GM12878 (cell line): ENCODE data around the gene LRP1B. TPM values are rescaled to one million over a fixed set of nuclear protein-coding genes. Genes with fewer than 3 reads are reported as not detected.

Experiments
- ATAC-seq: fragments of 200-7000 bp; cut with Tn5 transposase; 3 replicates; pipeline ENCODE4 v1.9.1; 2020; ENCODE audit warnings: mild to moderate bottlenecking, moderate library complexity
- BruUV-seq: library from RNA; stranded (reverse); fragments of 400-500 nt; replicated peaks from 2 replicates; lab custom pipeline; 2021; lab: Mats Ljungman, UMichigan
- CTCF ChIA-PET: fragments of 300-600 bp; sonication (Branson Sonifier 250); formaldehyde crosslinking; extraction: SDS; loops from one replicate; lab custom pipeline; 2021; ENCODE audit warnings: inconsistent platforms; lab: Yijun Ruan, JAX
- POLR2A ChIA-PET: fragments of 350-600 bp; formaldehyde crosslinking; extraction: SDS; loops from one replicate; lab custom pipeline; 2021; ENCODE audit warnings: inconsistent platforms; lab: Charles Lee
- RAD21 ChIA-PET: fragments of 300-600 bp; sonication (Branson Sonifier 250); formaldehyde crosslinking; loops from one replicate; lab custom pipeline; 2023; ENCODE audit warnings: antibody characterized with exemption; ENCODE audit not compliant: unreplicated experiment; lab: Charles Lee
- SMC1A ChIA-PET: fragments of 300-600 bp; sonication (Branson Sonifier 250); formaldehyde crosslinking; loops from one replicate; lab custom pipeline; 2023; ENCODE audit not compliant: unreplicated experiment, uncharacterized antibody; lab: Charles Lee
- DNase-seq: peaks from one replicate; pipeline ENCODE4 v3.0.0-alpha.2; 2011; ENCODE audit warnings: low read depth, low spot score
- FAIRE-seq: peaks from 3 replicates; lab custom pipeline; 2011; peaks lifted over from hg19 to GRCh38; lab: Jason Lieb, UNC
- H2AFZ ChIP-seq: 2 replicates; pipeline ENCODE4 v1.6.0; 2011; ENCODE audit warnings: low read depth, low read length, control low read depth; ENCODE audit not compliant: control insufficient read depth
- H3K27ac ChIP-seq: 2 replicates; pipeline ENCODE4 v1.5.1; 2011; ENCODE audit warnings: control low read depth; ENCODE audit not compliant: control insufficient read depth, insufficient read depth
- H3K27me3 ChIP-seq, 2 experiments: replicated peaks in 1 of 2; 2 replicates each; pipeline versions ENCODE4 v1.6.0 to v1.6.1; 2011; ENCODE audit warnings: low read length in 1 of 2; ENCODE audit not compliant: control insufficient read depth in 2 of 2, insufficient read depth in 2 of 2
- H3K36me3 ChIP-seq, 2 experiments: 2 replicates each; pipeline ENCODE4 v1.5.1; 2011; ENCODE audit warnings: low read length in 1 of 2; ENCODE audit not compliant: control insufficient read depth in 2 of 2, insufficient read depth in 2 of 2
- H3K4me1 ChIP-seq: 2 replicates; pipeline ENCODE4 v1.6.1; 2011; ENCODE audit warnings: mild to moderate bottlenecking, low read length, moderate library complexity, mixed read lengths; ENCODE audit not compliant: control insufficient read depth, insufficient read depth
- H3K4me2 ChIP-seq: 2 replicates; pipeline ENCODE4 v1.6.0; 2011; ENCODE audit warnings: control low read depth; ENCODE audit not compliant: control insufficient read depth, insufficient read depth
- H3K4me3 ChIP-seq: fragments of 200-600 bp; sonication (generic); 2 replicates; pipeline ENCODE4 v1.5.1; 2016
- H3K79me2 ChIP-seq: 2 replicates; pipeline ENCODE4 v1.6.0; 2011; ENCODE audit warnings: low read length; ENCODE audit not compliant: control insufficient read depth, insufficient read depth
- H3K9ac ChIP-seq: 2 replicates; pipeline ENCODE4 v1.8.0; 2011; ENCODE audit warnings: low read length, control low read depth, mixed read lengths; ENCODE audit not compliant: control insufficient read depth, insufficient read depth
- H3K9me3 ChIP-seq: replicated peaks from 3 replicates; pipeline ENCODE4 v1.5.1; 2011; ENCODE audit warnings: mild to moderate bottlenecking, low read length; ENCODE audit not compliant: control insufficient read depth, insufficient read depth
- H4K20me1 ChIP-seq: 2 replicates; pipeline ENCODE4 v1.6.0; 2011; ENCODE audit not compliant: control insufficient read depth, insufficient read depth
- CHD1 ChIP-seq: IDR thresholded peaks from 2 replicates; pipeline ENCODE4 v1.6.1; 2012; ENCODE audit warnings: low read depth, low read length, improper control_type of control experiment
- EZH2 ChIP-seq: IDR thresholded peaks from 2 replicates; pipeline ENCODE4 v1.6.1; 2012; ENCODE audit warnings: low read depth, mild to moderate bottlenecking, control low read depth, inconsistent platforms, low read length, borderline replicate concordance; ENCODE audit not compliant: control insufficient read depth
- KDM1A ChIP-seq: fragments of 200-600 bp; sonication (generic); IDR thresholded peaks from 2 replicates; pipeline ENCODE4 v1.6.1; 2016; ENCODE audit warnings: borderline replicate concordance
- LARP7 ChIP-seq: fragments of 450-650 bp; IDR thresholded peaks from 2 replicates; pipeline ENCODE4 v1.6.1; 2017; ENCODE audit warnings: mild to moderate bottlenecking
- PAX5 ChIP-seq: IDR thresholded peaks from 2 replicates; pipeline ENCODE4 v1.6.1; 2011; ENCODE audit warnings: low read depth, low read length, borderline replicate concordance
- SUZ12 ChIP-seq: fragments of 200-600 bp; sonication (generic); IDR thresholded peaks from one replicate; pipeline ENCODE4 v1.6.1; 2018; ENCODE audit warnings: antibody characterized with exemption, mild to moderate bottlenecking; ENCODE audit not compliant: unreplicated experiment
- TAF1 ChIP-seq: IDR thresholded peaks from 2 replicates; pipeline ENCODE4 v1.6.1; 2011; ENCODE audit warnings: mild to moderate bottlenecking, low read depth, low read length, borderline replicate concordance
- TARDBP ChIP-seq: IDR thresholded peaks from 2 replicates; pipeline ENCODE4 v1.6.1; 2016; ENCODE audit warnings: borderline replicate concordance
- ZBTB4 ChIP-seq: fragments of 450-650 bp; formaldehyde crosslinking; IDR thresholded peaks from 2 replicates; pipeline ENCODE4 v1.4.0; 2022; ENCODE audit warnings: mild to moderate bottlenecking, moderate library complexity
- ZNF217 ChIP-seq: fragments of 450-650 bp; IDR thresholded peaks from 2 replicates; pipeline ENCODE4 v1.6.1; 2017; ENCODE audit warnings: antibody characterized with exemption, mild to moderate bottlenecking
- WGBS: methylation state at CpG from one replicate; pipeline ENCODE4 v1.1.6; 2016; ENCODE audit warnings: low lambda C conversion rate; ENCODE audit not compliant: insufficient replicate concordance, insufficient coverage; ENCODE audit errors: missing lambda C conversion rate; 5-methylcytosine and 5-hydroxymethylcytosine counted together
- in situ Hi-C: fragments of 300-500 bp; cut with MboI; formaldehyde crosslinking; loops from 9 replicates; pipeline ENCODE4 v1.14.3; 2018; ENCODE audit warnings: mixed read lengths
- intact Hi-C: fragments of 100-400 bp; cut with micrococcal nuclease; formaldehyde crosslinking; loops from one replicate; pipeline ENCODE4 v1.14.2; 2022; ENCODE audit not compliant: unreplicated experiment
- polyA plus RNA-seq, 11 experiments: library from polyadenylated mRNA; depleted of rRNA in 4 of 11; unstranded in 6 of 11; stranded (reverse) in 5 of 11; fragments of >200 nt; fragmentation: Nextera tagmentation in 4 of 11; fragmentation: Illumina TruSeq in 1 of 11; extraction: Ambion mirVana in 4 of 11; extraction: Trizol in 1 of 11; gene quantifications; 1 replicate in 1 of 11; 2 replicates in 10 of 11; pipeline versions ENCODE4 v1.2.1 to v1.2.3, GENCODE V29; 2011 to 2016; ENCODE audit warnings: inconsistent platforms in 2 of 11, missing spikeins in 2 of 11, low read depth in 1 of 11
- total RNA-seq, 4 experiments: library from RNA; depleted of rRNA in 3 of 4; stranded (reverse); fragments of >200 nt in 3 of 4; fragmentation: Illumina TruSeq in 1 of 4; extraction: Trizol in 1 of 4; gene quantifications; 2 replicates each; pipeline versions ENCODE4 v1.2.1 to v1.2.3, GENCODE V29; 2013 to 2021

LRP1B gene
- total and polyA plus RNA-seq, 10 of the 15 experiments (the other 5 are each of a cell fraction or from before 2014, with no cell fraction given), result under 0.01 to 0.06 (median 0.03) TPM; not detected in 5

- Histone ChIP-seq H3K36me3 (no peaks in the 10 kb centered on the region), H3K9me3 (no peaks in the 10 kb centered on the region), H3K4me3 (no peak overlapping the region), H3K4me2 (no peak overlapping the region), H4K20me1 (no peaks in the 10 kb centered on the region), H3K27me3 (no peaks in the 10 kb centered on the region), H3K4me1 (no peaks in the 10 kb centered on the region), H3K27ac (no peak overlapping the region), H3K79me2 (no peaks in the 10 kb centered on the region), H2AFZ (no peak overlapping the region), H3K9ac (no peak overlapping the region)
- intact Hi-C loops, result no loop called here
- BruUV-seq, result no TSS peak
- ChIA-PET SMC1A (no interaction called here), CTCF (no interaction called here), POLR2A (no interaction called here), RAD21 (no interaction called here)
- TF ChIP-seq ZBTB4 (CRISPR knock-in tag), result no peak
- no peak for TF ChIP-seq EZH2
- no peak for TF ChIP-seq TARDBP
- TF ChIP-seq KDM1A, result no peak
- no peak for TF ChIP-seq ZNF217
- no peak for TF ChIP-seq CHD1
- no peak for TF ChIP-seq LARP7
- TF ChIP-seq TAF1, result no peak
- no peak for TF ChIP-seq PAX5
- no peak for TF ChIP-seq SUZ12
- FAIRE-seq (no peak), DNase-seq (no peak), ATAC-seq (no peak)
- 10% methylated on average over 6 of the region's 6 CpGs for WGBS
- in situ Hi-C loops, result no loop called here
Observed at GRCh38 chr2:140262908-140263307, 1867.9 kb downstream of the LRP1B start.
